HepG2 (cell line): ENCODE data around the gene C2CD2. TPM values are rescaled to one million over a fixed set of nuclear protein-coding genes. Genes with fewer than 3 reads are reported as not detected.

Source experiments
- ATAC-seq: fragments of 200-7000 bp; cut with Tn5 transposase; 3 replicates; pipeline ENCODE4 v1.9.1; 2020; ENCODE audit warnings: mild to moderate bottlenecking, moderate library complexity
- BruUV-seq: library from RNA; stranded (reverse); fragments of 400-500 nt; replicated peaks from 2 replicates; lab custom pipeline; 2021; lab: Mats Ljungman, UMichigan
- CTCF ChIA-PET: fragments of 300-600 bp; formaldehyde crosslinking; extraction: SDS; loops from one replicate; lab custom pipeline; 2021; ENCODE audit warnings: low total read pairs, inconsistent platforms, low intra/inter-chr PET ratio; lab: Yijun Ruan, JAX
- POLR2A ChIA-PET: fragments of 350-600 bp; sonication (Branson Sonifier 250); formaldehyde crosslinking; loops from one replicate; lab custom pipeline; 2020; ENCODE audit warnings: antibody characterized with exemption, inconsistent platforms; lab: Yijun Ruan, JAX
- DNase-seq: peaks from one replicate; pipeline ENCODE4 v3.0.0-alpha.2; 2015; ENCODE audit warnings: low spot score
- FAIRE-seq: peaks from 3 replicates; lab custom pipeline; 2011; peaks lifted over from hg19 to GRCh38; lab: Jason Lieb, UNC
- H2AFZ ChIP-seq: one replicate; pipeline ENCODE4 v1.6.1; 2011; ENCODE audit warnings: low read length, inconsistent platforms
- H3K27ac ChIP-seq: fragments of 300-600 bp; 3 replicates; pipeline ENCODE4 v1.8.0; 2011; ENCODE audit warnings: mixed run types, mild to moderate bottlenecking, mixed read lengths, low read length, inconsistent platforms; ENCODE audit not compliant: insufficient read depth; ENCODE audit errors: extremely low read length
- H3K27me3 ChIP-seq, 2 experiments: fragments of 200-600 bp in 1 of 2; 2 replicates in 1 of 2; 3 replicates in 1 of 2; pipeline versions ENCODE4 v1.6.0 to v1.8.0; 2011; ENCODE audit warnings: low read length in 2 of 2, mild to moderate bottlenecking in 2 of 2, moderate library complexity in 2 of 2, inconsistent platforms in 1 of 2; ENCODE audit not compliant: insufficient read depth in 2 of 2, control insufficient read depth in 1 of 2
- H3K36me3 ChIP-seq, 2 experiments: fragments of 200-600 bp in 1 of 2; replicated peaks in 1 of 2; 2 replicates in 1 of 2; 3 replicates in 1 of 2; pipeline versions ENCODE4 v1.5.1 to v1.8.0; 2011; ENCODE audit warnings: low read length in 2 of 2, inconsistent platforms in 1 of 2; ENCODE audit not compliant: insufficient read depth in 2 of 2, control insufficient read depth in 1 of 2
- H3K4me1 ChIP-seq: 2 replicates; pipeline ENCODE4 v1.5.1; 2012; ENCODE audit warnings: low read length, inconsistent platforms; ENCODE audit not compliant: insufficient read depth
- H3K4me2 ChIP-seq: 2 replicates; pipeline ENCODE4 v1.6.0; 2011; ENCODE audit warnings: low read depth, low read length, inconsistent platforms
- H3K4me3 ChIP-seq, 3 experiments: fragments of 200-600 bp in 1 of 3; sonication (generic), shearing (Covaris generic) in 1 of 3; replicated peaks in 1 of 3; 2 replicates each; pipeline ENCODE4 v1.5.1; 2011 to 2016; ENCODE audit warnings: low read length in 3 of 3, inconsistent platforms in 2 of 3, low read depth in 2 of 3, mild to moderate bottlenecking in 2 of 3, control low read depth in 1 of 3, mixed read lengths in 1 of 3; ENCODE audit not compliant: insufficient read depth in 1 of 3
- H3K79me2 ChIP-seq: one replicate; pipeline ENCODE4 v1.6.1; 2011; ENCODE audit warnings: low read length, inconsistent platforms; ENCODE audit not compliant: insufficient read depth
- H3K9ac ChIP-seq: 2 replicates; pipeline ENCODE4 v1.6.0; 2011; ENCODE audit warnings: mild to moderate bottlenecking, low read depth, low read length, inconsistent platforms; ENCODE audit not compliant: insufficient read depth
- H3K9me3 ChIP-seq: 2 replicates; pipeline ENCODE4 v1.5.1; 2012; ENCODE audit warnings: mild to moderate bottlenecking, low read length
- H4K20me1 ChIP-seq: 2 replicates; pipeline ENCODE4 v1.6.0; 2011; ENCODE audit warnings: inconsistent platforms, mild to moderate bottlenecking, low read length, moderate library complexity; ENCODE audit not compliant: insufficient read depth
- HNRNPK ChIP-seq: fragments of 200-400 bp; formaldehyde crosslinking; IDR thresholded peaks from 2 replicates; pipeline ENCODE4 v1.6.1; 2018; ENCODE audit warnings: low read length, low read depth, moderate library complexity, mild to moderate bottlenecking; ENCODE audit not compliant: poor library complexity, severe bottlenecking
- HOXA9 ChIP-seq: sonication (generic); formaldehyde crosslinking; IDR thresholded peaks from 2 replicates; pipeline ENCODE4 v1.8.1; 2022; ENCODE audit warnings: missing genetic modification reagents, mild to moderate bottlenecking, moderate library complexity, borderline replicate concordance
- RAD21 ChIP-seq: fragments of 450-650 bp; formaldehyde crosslinking; IDR thresholded peaks from 2 replicates; pipeline ENCODE4 v1.5.0; 2020; ENCODE audit warnings: mild to moderate bottlenecking
- STAG1 ChIP-seq: sonication (generic); formaldehyde crosslinking; IDR thresholded peaks from 2 replicates; pipeline ENCODE4 v1.4.0; 2020; ENCODE audit warnings: missing genetic modification reagents
- TRAFD1 ChIP-seq: sonication (generic); formaldehyde crosslinking; IDR thresholded peaks from 2 replicates; pipeline ENCODE4 v1.5.1; 2020; ENCODE audit warnings: missing genetic modification reagents, mild to moderate bottlenecking, borderline replicate concordance
- UBTF ChIP-seq: sonication (generic); formaldehyde crosslinking; IDR thresholded peaks from 2 replicates; pipeline ENCODE4 v1.4.0; 2020; ENCODE audit warnings: mild to moderate bottlenecking, missing genetic modification reagents
- ZBTB21 ChIP-seq: sonication (generic); formaldehyde crosslinking; IDR thresholded peaks from 2 replicates; pipeline ENCODE4 v1.4.0; 2020; ENCODE audit warnings: missing genetic modification reagents
- ZNF24 ChIP-seq: fragments of 450-650 bp; IDR thresholded peaks from 2 replicates; pipeline ENCODE4 v1.6.1; 2017; ENCODE audit warnings: antibody characterized with exemption, mild to moderate bottlenecking
- ZNF562 ChIP-seq: sonication (generic); formaldehyde crosslinking; IDR thresholded peaks from 2 replicates; pipeline ENCODE4 v1.8.0; 2022; ENCODE audit warnings: missing genetic modification reagents, borderline replicate concordance
- WGBS: methylation state at CpG from one replicate; pipeline ENCODE4 v1.1.6; 2017; ENCODE audit warnings: low lambda C conversion rate; 5-methylcytosine and 5-hydroxymethylcytosine counted together
- in situ Hi-C: cut with HindIII; loops from 2 replicates; pipeline ENCODE4 v1.10.0; 2017; ENCODE audit warnings: low pct_unique_long_range_greater_than_20kb; ENCODE audit not compliant: extremely low pct_ligation_motif_present
- intact Hi-C: fragments of 100-400 bp; cut with micrococcal nuclease; formaldehyde crosslinking; loops from one replicate; pipeline ENCODE4 v1.10.0; 2022; ENCODE audit not compliant: unreplicated experiment
- polyA plus RNA-seq, 8 experiments: library from polyadenylated mRNA; depleted of rRNA in 3 of 8; stranded (reverse) in 7 of 8; unstranded in 1 of 8; fragments of >200 nt; fragmentation: Illumina TruSeq in 4 of 8; extraction: Trizol in 4 of 8; gene quantifications; 2 replicates each; pipeline versions ENCODE4 v1.2.1 to v1.2.3, GENCODE V29; 2011 to 2016; ENCODE audit warnings: low read depth in 4 of 8, missing spikeins in 1 of 8, mixed read lengths in 1 of 8; ENCODE audit not compliant: insufficient read depth in 1 of 8
- total RNA-seq, 5 experiments: library from RNA; depleted of rRNA; stranded (reverse); fragments of >200 nt; fragmentation: Illumina TruSeq; extraction: Trizol; gene quantifications; 2 replicates each; pipeline ENCODE4 v1.2.3, GENCODE V29; 2016; ENCODE audit warnings: low read depth in 1 of 5
- TF ChIP-seq, protein P1 (sequence below): IDR thresholded peaks from 2 replicates; pipeline ENCODE4 v1.6.1; 2016; ENCODE audit warnings: mild to moderate bottlenecking
- TF ChIP-seq, protein P2 (sequence below): sonication (generic); formaldehyde crosslinking; IDR thresholded peaks from 2 replicates; pipeline ENCODE4 v1.5.0; 2020; ENCODE audit warnings: mild to moderate bottlenecking, missing genetic modification reagents, moderate library complexity

Gene C2CD2
- total and polyA plus RNA-seq, 2 of the 13 experiments (the other 11 are each of a cell fraction or from before 2014, with no cell fraction given): 12.5 to 19.7 TPM

DNA sequence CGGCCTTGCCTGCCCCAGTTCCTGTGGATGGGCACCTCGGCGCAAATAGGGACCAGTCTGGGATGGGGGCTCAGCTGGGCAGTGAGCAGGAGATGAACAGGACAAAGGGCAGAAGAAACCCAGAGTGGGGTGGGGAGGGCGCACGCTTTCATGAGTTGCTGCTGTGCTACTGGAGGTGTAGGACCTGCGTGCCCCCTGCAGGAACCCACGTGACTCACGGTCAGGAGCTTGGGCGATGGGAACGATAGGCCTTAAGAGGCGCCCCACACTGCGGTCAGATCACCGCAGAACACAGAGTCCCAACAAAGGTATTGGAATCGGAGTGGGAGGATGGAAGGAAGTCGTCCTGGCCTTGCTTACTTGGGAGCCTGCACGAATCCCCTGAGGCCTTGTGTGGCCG, 91.8 kb downstream of the C2CD2 start:
- no peak for FAIRE-seq
- H3K4me3 ChIP-seq: no peak overlapping the region
- H3K79me2 ChIP-seq: peaks cover 4% of the 10 kb centered on the region
- H3K4me1 ChIP-seq: peaks cover 8% of the 10 kb centered on the region; the same call in 1 of the 2 replicates
- 92% methylated on average over 17 of the region's 17 CpGs for WGBS
- no TSS peak for BruUV-seq
- CTCF ChIA-PET: no interaction called here
- H2AFZ ChIP-seq: no peak overlapping the region
- H3K27ac ChIP-seq: no peak overlapping the region
- no peak overlapping the region for H3K4me2 ChIP-seq
- peak; percentile 78 for ATAC-seq
- POLR2A ChIA-PET: interaction anchor here (1.5 kb wide), 1 partner anchor 16 kb away, joined by 3 read pairs; no protein-coding TSS in a partner anchor
- intact Hi-C loops (no loop called here), in situ Hi-C loops (no loop called here)
- no peaks in the 10 kb centered on the region for H3K9me3 ChIP-seq
- no peaks in the 10 kb centered on the region for H4K20me1 ChIP-seq
- peaks cover 5 to 20% of the 10 kb centered on the region in 2 experiments; a peak in 4 of 5 replicates for H3K36me3 ChIP-seq
- no peak for DNase-seq
- no peaks in the 10 kb centered on the region for H3K27me3 ChIP-seq
- TF ChIP-seq TRAFD1 (CRISPR knock-in tag) (no peak), HNRNPK (no peak), ZNF562 (no peak), ZBTB21 (no peak), ZNF24 (no peak), HOXA9 (CRISPR knock-in tag) (no peak), STAG1 (CRISPR knock-in tag) (peak; percentile 48), RAD21 (CRISPR knock-in tag) (no peak), UBTF (CRISPR knock-in tag) (no peak)
- TF ChIP-seq, protein P1, sequence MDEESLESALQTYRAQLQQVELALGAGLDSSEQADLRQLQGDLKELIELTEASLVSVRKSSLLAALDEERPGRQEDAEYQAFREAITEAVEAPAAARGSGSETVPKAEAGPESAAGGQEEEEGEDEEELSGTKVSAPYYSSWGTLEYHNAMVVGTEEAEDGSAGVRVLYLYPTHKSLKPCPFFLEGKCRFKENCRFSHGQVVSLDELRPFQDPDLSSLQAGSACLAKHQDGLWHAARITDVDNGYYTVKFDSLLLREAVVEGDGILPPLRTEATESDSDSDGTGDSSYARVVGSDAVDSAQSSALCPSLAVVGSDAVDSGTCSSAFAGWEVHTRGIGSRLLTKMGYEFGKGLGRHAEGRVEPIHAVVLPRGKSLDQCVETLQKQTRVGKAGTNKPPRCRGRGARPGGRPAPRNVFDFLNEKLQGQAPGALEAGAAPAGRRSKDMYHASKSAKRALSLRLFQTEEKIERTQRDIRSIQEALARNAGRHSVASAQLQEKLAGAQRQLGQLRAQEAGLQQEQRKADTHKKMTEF (CRISPR knock-in tag): no peak
- TF ChIP-seq, protein P2, sequence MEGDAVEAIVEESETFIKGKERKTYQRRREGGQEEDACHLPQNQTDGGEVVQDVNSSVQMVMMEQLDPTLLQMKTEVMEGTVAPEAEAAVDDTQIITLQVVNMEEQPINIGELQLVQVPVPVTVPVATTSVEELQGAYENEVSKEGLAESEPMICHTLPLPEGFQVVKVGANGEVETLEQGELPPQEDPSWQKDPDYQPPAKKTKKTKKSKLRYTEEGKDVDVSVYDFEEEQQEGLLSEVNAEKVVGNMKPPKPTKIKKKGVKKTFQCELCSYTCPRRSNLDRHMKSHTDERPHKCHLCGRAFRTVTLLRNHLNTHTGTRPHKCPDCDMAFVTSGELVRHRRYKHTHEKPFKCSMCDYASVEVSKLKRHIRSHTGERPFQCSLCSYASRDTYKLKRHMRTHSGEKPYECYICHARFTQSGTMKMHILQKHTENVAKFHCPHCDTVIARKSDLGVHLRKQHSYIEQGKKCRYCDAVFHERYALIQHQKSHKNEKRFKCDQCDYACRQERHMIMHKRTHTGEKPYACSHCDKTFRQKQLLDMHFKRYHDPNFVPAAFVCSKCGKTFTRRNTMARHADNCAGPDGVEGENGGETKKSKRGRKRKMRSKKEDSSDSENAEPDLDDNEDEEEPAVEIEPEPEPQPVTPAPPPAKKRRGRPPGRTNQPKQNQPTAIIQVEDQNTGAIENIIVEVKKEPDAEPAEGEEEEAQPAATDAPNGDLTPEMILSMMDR (CRISPR knock-in tag): peak; percentile 41
- no peak overlapping the region for H3K9ac ChIP-seq
